GM21529 (cell line): ENCODE measurements around the gene C1orf210.
A peak's percentile ranks its signal among the peaks of the same experiment; 100 is the strongest.

Experiments
- ATAC-seq: cut with Tn5 transposase; IDR thresholded peaks from one replicate; pipeline ENCODE4 v1.9.1; 2021; ENCODE audit not compliant: unreplicated experiment

Gene C1orf210

GRCh38 chr1:43285269-43285990 is at the start of gene C1orf210:
Gene C1orf210 (minus strand): TSS chr1:43285581. CDS start chr1:43283270, 2,311 bp downstream.
- ATAC-seq: no peak

- no peak for ATAC-seq
Measured at GRCh38 chr1:43334453-43335205, 49.2 kb upstream of the C1orf210 start.

GRCh38 chr1:43331688-43332087 is 46.3 kb upstream of the C1orf210 start:
- ATAC-seq: no peak

GRCh38 chr1:43329995-43330751 is 44.8 kb upstream of the C1orf210 start:
- peak; percentile 71 for ATAC-seq

GRCh38 chr1:43327549-43328292 is 42.3 kb upstream of the C1orf210 start:
- no peak for ATAC-seq

- ATAC-seq: no peak
Measured at GRCh38 chr1:43325381-43325780, 40.0 kb upstream of the C1orf210 start.

GRCh38 chr1:43324810-43325209 is 39.4 kb upstream of the C1orf210 start:
- ATAC-seq: no peak

- ATAC-seq: no peak
Measured at GRCh38 chr1:43322506-43322905, 37.1 kb upstream of the C1orf210 start.

GRCh38 chr1:43321331-43321891 is 36.0 kb upstream of the C1orf210 start:
- no peak for ATAC-seq

- no peak for ATAC-seq
Measured at GRCh38 chr1:43319766-43320165, 34.4 kb upstream of the C1orf210 start.

GRCh38 chr1:43319288-43319687 is 33.9 kb upstream of the C1orf210 start:
- no peak for ATAC-seq

GRCh38 chr1:43318831-43319230 is 33.5 kb upstream of the C1orf210 start:
- no peak for ATAC-seq

- no peak for ATAC-seq
Measured at GRCh38 chr1:43317817-43318471, 32.6 kb upstream of the C1orf210 start.

GRCh38 chr1:43316738-43317520 is 31.5 kb upstream of the C1orf210 start:
- ATAC-seq: no peak

GRCh38 chr1:43315963-43316737 is 30.8 kb upstream of the C1orf210 start:
- no peak for ATAC-seq

- ATAC-seq: no peak
Measured at GRCh38 chr1:43315481-43315880, 30.1 kb upstream of the C1orf210 start.

- no peak for ATAC-seq
Measured at GRCh38 chr1:43314233-43314632, 28.9 kb upstream of the C1orf210 start.

- no peak for ATAC-seq
Measured at GRCh38 chr1:43313771-43314170, 28.4 kb upstream of the C1orf210 start.
